ENCODE measurements around the gene CCDC83. TPM values are rescaled to one million over a fixed set of nuclear protein-coding genes. Genes with fewer than 3 reads are reported as not detected.

CCDC83 gene
- total RNA-seq, 1 donor from 2014 or later, result not detected

DNA sequence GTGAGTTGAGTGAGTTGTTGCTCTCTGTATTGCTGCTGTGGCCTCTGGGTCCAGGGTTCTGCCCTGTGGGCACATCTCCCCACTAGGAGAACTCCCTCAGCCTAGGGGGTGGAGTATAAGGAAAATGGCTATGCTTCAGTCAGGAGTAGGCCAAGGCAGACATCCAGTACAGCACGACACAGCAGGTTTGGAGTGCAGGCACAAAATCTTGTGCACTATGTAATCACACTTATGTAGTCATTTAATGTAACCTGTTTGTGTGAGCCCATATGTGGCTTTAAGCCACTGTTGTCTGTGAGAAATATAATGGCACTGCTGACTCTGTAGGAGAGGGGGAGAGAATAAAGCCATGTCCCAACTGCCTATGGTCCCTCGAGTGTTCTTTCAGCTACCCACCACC, 90.1 kb downstream of the CCDC83 start:
- DNase-seq, result no peak
- Histone ChIP-seq H3K27me3 (ENCODE audit: low read depth) (no peaks in the 10 kb centered on the region), H3K4me1 (peaks cover 31% of the 10 kb centered on the region), H3K4me3 (no peak overlapping the region), H3K9me3 (replicated peaks) (no peaks in the 10 kb centered on the region), H3K27ac (replicated peaks) (no peak overlapping the region), H3K36me3 (no peaks in the 10 kb centered on the region)
- no peak for TF ChIP-seq CTCF (IDR thresholded peaks at IDR 0.05; ENCODE audit: borderline replicate concordance)
- intact Hi-C loops (cut with micrococcal nuclease), result no loop called here

- no peaks in the 10 kb centered on the region for H3K27me3 ChIP-seq (ENCODE audit: low read depth)
- no peak for DNase-seq
These were observed 90.6 kb downstream of the CCDC83 start for GRCh38 chr11:85945788-85946187.

GRCh38 chr11:85946221-85946620, 91.0 kb downstream of the CCDC83 start:
- Histone ChIP-seq H3K27me3 (ENCODE audit: low read depth) (no peaks in the 10 kb centered on the region), H3K4me1 (peaks cover 31% of the 10 kb centered on the region), H3K36me3 (no peaks in the 10 kb centered on the region), H3K27ac (replicated peaks) (peak overlapping the region; percentile 69), H3K4me3 (no peak overlapping the region), H3K9me3 (replicated peaks) (no peaks in the 10 kb centered on the region)
- intact Hi-C loops (cut with micrococcal nuclease), result no loop called here
- TF ChIP-seq CTCF (IDR thresholded peaks at IDR 0.05; ENCODE audit: borderline replicate concordance), result no peak
- DNase-seq, result no peak

More at GRCh38 chr11:85945788-85946187, 90.6 kb downstream of the CCDC83 start:
- H3K36me3 ChIP-seq, result no peaks in the 10 kb centered on the region
- H3K4me1 ChIP-seq, result peaks cover 31% of the 10 kb centered on the region
- TF ChIP-seq CTCF (IDR thresholded peaks at IDR 0.05; ENCODE audit: borderline replicate concordance), result no peak
- no peak overlapping the region for H3K27ac ChIP-seq (replicated peaks)
- H3K9me3 ChIP-seq (replicated peaks), result no peaks in the 10 kb centered on the region
- intact Hi-C loops (cut with micrococcal nuclease), result no loop called here
- H3K4me3 ChIP-seq, result no peak overlapping the region

DNA sequence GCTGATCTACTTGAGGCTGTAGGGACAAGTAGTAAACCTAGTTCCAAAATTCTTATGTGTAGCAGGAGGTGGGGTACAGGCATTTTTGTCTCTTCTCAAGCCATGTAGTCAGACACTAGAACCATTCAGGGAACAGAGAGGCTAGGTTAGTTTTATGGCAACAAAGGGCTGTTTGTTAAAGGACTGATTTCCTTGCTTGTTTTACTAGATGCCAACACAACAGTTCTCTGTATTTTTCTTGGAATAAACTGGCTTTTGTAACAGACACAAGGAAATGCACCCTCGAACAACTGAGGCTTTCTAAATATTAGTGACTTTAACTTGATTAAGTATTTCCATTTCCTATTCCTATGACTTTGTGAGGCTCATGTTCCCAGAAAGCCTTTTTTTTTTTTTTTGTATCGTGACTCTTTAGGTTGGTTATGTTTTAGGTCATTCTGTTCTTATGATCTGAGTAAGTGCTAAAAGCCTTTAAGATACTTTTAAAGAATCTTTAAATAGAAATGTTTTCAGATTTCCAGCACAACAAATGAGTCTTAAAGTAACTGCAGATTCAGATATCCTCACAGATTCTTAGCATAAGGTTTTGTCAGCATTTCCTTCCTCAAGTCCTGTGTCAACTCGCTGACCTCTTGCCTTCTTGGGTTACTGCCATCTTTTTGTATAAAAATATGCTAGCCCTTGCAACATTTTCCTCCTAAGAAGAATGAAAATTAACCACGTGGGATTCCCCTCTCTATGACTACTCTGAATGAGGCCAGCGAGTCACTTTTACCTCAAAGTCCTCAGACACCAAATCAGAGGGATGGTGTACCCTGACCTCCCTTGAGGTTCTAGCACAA, 92.5 kb downstream of the CCDC83 start:
- DNase-seq, result no peak
- Histone ChIP-seq H3K4me1 (peaks cover 31% of the 10 kb centered on the region), H3K27ac (replicated peaks) (peak overlapping the region; percentile 69), H3K9me3 (replicated peaks) (peaks cover 3% of the 10 kb centered on the region), H3K36me3 (no peaks in the 10 kb centered on the region), H3K4me3 (no peak overlapping the region), H3K27me3 (ENCODE audit: low read depth) (no peaks in the 10 kb centered on the region)
- intact Hi-C loops (cut with micrococcal nuclease), result no loop called here
- no peak for TF ChIP-seq CTCF (IDR thresholded peaks at IDR 0.05; ENCODE audit: borderline replicate concordance)

- no peak overlapping the region for H3K27ac ChIP-seq (replicated peaks)
- peaks cover 31% of the 10 kb centered on the region for H3K4me1 ChIP-seq
- no peak for TF ChIP-seq CTCF (IDR thresholded peaks at IDR 0.05; ENCODE audit: borderline replicate concordance)
- intact Hi-C loops (cut with micrococcal nuclease), result no loop called here
- H3K9me3 ChIP-seq (replicated peaks), result peaks cover 3% of the 10 kb centered on the region
- no peaks in the 10 kb centered on the region for H3K27me3 ChIP-seq (ENCODE audit: low read depth)
- H3K4me3 ChIP-seq, result no peak overlapping the region
- H3K36me3 ChIP-seq, result no peaks in the 10 kb centered on the region
- no peak for DNase-seq
These were observed 93.7 kb downstream of the CCDC83 start for GRCh38 chr11:85948884-85949283.
